Sigmoid colon (tissue), 3 donors: Measurements from ENCODE around the gene CELF3.

Source experiments
- CTCF ChIP-seq, 4 experiments: fragments of 450-650 bp in 3 of 4; fragments of 200-600 bp in 1 of 4; IDR thresholded peaks; one replicate each; pipeline ENCODE4 v1.5.1; 2016 to 2019; ENCODE audit warnings: antibody characterized with exemption in 4 of 4, mild to moderate bottlenecking in 3 of 4, moderate library complexity in 2 of 4
- POLR2A ChIP-seq, 2 donors: fragments of 450-650 bp; IDR thresholded peaks; one replicate each; pipeline ENCODE4 v1.6.1; 2016; ENCODE audit warnings: antibody characterized with exemption in 2 of 2, mild to moderate bottlenecking in 2 of 2, moderate library complexity in 2 of 2

DNA sequence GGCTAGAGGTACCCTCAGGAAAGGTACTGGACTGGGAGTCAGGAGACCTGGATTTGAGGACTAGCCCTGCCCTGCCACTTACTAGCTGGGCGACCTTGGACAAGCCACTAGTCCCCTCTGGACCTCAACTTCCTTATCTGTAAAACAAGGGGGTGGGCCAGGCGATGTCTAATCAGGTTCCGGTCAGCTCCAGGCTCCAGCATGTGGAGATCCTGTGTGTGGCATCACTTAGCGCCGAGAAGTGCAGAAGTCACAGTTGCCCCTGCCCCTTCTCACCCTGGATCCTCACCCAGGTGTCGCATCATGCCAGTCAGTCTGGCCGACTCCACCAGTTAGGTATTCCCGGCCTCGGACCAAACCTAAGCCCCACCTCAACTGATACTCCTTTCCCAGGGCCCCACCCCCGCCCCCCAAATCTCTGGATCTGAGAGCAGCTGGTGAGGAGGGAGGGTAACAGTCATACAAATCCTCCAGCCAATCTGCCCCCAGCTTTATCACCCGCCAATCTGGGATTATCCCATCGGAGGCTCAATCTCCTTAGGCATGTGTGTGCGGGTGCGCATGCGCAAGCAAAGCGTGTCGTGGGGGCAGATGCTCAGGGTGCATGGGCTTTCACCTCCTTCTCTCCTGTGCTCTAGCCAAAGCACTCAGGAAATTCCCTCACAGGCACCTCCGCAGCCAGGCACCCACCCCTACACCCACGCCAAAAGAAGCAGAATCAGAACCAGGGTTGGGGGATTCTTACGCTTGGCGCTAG lies 5.4 kb downstream of the CELF3 start:
- TF ChIP-seq CTCF (IDR thresholded peaks at IDR 0.05) = no peak
- no peak for TF ChIP-seq POLR2A (IDR thresholded peaks at IDR 0.05)
